Stimulated activated CD4-positive, alpha-beta T cell treated with anti-CD3 and anti-CD28 coated beads, Interleukin-15, amount 100 ng/mL, for 24 hours (primary cell): ENCODE measurements around the gene UCP1.
"Not testable (repeated sequence)": the region's sequence is repeated elsewhere in the genome, so short reads cannot be mapped to it uniquely, and the experiment has no call there.

Experiments used
- DNase-seq: peaks from one replicate; pipeline ENCODE4 v3.0.0-alpha.2; 2020

UCP1 gene

DNA sequence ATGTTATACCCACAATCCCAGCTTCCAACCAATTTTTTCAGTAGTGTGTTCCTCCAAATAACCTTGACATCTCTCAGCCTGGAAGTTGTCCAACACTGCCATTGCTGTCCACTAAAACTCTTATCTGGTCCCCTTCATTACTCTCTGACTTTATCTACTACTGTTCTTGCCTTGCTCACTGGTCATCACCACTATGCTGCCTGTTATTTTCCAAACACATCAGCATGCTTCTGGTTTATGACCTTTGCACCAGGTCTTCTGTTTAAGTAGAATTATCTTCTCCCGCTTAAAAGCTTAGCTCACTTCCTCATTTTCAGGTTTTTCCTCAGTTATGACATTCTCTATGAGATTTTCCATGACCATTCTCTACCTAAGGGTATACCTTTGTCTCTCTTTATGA, 39.3 kb downstream of the UCP1 start:
- DNase-seq = no peak

DNA sequence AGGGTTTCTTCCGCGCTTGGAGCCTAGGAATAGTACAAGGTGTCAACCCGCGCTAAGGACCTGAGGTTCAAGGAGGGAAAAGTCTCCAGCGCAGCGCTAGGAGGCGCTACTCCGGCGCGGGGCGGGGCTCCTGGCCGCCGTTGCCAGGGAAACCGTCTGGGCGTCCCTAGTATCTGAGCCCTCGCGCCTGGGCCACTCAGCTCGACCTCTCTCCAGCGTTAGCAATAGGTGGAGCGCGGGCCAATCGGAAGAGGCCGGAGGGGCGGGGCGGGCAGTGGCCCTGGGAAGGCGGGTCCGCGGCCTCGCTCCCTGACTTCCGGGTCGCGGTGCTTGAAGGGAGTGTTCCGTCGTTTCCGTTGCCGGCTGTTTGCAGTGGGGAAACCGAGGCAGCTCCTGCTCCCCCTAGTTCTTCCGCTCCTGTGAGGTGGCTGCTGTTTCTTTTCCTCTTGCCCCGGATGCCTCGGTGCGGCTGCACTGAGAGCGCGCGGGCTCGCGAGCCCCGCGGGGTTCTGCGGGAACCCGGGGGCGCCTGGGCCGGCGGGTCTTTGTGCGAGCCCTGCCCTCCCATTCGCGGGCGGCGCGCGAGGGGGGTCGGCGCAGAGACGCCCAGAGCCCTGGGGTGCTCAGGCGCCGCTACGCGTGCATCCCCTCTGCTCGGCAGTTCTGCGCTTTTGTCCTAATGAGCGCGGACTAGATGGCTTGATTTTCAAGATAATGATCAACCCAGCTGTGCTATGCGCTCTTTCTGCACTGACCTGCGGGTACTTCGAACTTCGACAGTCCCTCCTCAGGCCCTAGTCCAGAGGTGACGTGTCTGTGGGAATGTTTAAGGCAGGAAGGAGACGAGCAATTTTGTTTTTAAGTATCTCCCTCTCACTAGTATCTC, 44.7 kb downstream of the UCP1 start, which contains the start of gene ELMOD2:
Gene ELMOD2, plus strand, starts transcription at position 312 of the 886 bp plus-strand sequence. CDS start 1,261 bp downstream, outside the sequence.
- DNase-seq = peak; percentile 98

DNA sequence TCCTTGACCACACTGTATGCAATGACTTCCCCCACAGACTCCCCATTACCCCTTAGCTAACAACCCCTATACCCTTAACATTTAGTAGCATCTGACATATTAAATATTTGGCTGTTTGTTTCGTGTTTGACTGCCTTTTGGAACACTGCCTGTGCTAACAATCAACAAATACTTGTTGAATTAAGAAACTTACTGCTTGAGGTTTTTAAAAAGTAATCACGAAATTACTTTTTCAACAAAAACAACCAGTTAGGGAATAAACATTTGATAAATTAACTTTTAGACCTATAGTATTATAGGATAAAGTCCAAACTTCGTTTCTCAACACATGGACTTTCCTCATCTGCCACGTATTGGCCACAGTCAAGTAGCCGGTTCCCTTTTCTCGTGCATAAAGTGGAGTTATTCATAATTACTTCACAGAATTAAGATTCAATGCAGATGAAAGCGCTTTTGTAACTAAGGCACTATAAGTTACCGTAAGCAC, 45.3 kb downstream of the UCP1 start:
- DNase-seq = no peak

DNA sequence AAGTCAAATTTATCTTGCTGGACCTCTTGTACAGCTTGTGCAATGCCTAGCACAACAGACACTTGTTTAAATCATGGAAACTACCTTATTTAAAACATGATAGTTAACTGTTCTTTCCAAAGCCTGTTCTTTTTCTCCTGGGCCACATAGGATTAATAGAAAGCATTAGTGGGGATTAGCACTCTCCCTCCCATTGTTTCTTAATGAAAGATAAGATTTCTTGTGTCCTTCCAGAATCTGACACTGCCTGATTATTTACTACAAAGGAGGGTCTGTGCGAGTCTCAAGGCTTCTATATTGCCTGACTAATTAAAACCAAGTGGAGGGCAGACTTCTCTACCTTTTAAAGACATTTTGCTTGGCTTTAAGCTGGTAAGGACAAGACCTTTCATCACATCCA, 53.3 kb downstream of the UCP1 start:
- no peak for DNase-seq

DNA sequence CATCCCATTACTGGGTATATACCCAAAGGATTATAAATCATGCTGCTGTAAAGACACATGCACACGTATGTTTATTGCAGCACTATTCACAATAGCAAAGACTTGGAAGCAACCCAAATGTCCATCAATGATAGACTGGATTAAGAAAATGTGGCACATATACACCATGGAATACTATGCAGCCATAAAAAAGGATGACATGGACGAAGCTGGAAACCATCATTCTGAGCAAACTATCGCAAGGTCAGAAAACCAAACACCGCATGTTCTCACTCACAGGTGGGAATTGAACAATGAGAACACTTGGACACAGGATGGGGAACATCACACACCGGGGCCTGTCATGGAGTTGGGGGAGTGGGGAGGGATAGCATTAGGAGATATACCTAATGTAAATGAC, 55.0 kb downstream of the UCP1 start:
- DNase-seq = not testable (repeated sequence)
